Erythroblast (primary cell): ENCODE measurements around the gene GFRA4.

ENCODE experiments used
- GATA1 ChIP-seq: IDR thresholded peaks from 2 replicates; pipeline ENCODE4 v1.6.1; 2011; ENCODE audit warnings: low read depth, mild to moderate bottlenecking, control low read depth, low read length, moderate library complexity
- POLR2A ChIP-seq: IDR thresholded peaks from 2 replicates; pipeline ENCODE4 v1.6.1; 2011; ENCODE audit warnings: mild to moderate bottlenecking, low read length

- no peak for TF ChIP-seq POLR2A
- TF ChIP-seq GATA1: no peak
These were observed 46.9 kb downstream of the GFRA4 start for GRCh38 chr20:3616250-3616649.
